Measurements from ENCODE around the gene MMP23B. TPM values are rescaled to one million over a fixed set of nuclear protein-coding genes. Genes with fewer than 3 reads are reported as not detected.
A peak's percentile ranks its signal among the peaks of the same experiment; 100 is the strongest.

The MMP23B gene
- polyA plus RNA-seq, 1 donor: 44.9 TPM

- no peak for DNase-seq (ENCODE audit: low read depth)
Measured at GRCh38 chr1:1619917-1620361, 12.0 kb upstream of the MMP23B start.

DNA sequence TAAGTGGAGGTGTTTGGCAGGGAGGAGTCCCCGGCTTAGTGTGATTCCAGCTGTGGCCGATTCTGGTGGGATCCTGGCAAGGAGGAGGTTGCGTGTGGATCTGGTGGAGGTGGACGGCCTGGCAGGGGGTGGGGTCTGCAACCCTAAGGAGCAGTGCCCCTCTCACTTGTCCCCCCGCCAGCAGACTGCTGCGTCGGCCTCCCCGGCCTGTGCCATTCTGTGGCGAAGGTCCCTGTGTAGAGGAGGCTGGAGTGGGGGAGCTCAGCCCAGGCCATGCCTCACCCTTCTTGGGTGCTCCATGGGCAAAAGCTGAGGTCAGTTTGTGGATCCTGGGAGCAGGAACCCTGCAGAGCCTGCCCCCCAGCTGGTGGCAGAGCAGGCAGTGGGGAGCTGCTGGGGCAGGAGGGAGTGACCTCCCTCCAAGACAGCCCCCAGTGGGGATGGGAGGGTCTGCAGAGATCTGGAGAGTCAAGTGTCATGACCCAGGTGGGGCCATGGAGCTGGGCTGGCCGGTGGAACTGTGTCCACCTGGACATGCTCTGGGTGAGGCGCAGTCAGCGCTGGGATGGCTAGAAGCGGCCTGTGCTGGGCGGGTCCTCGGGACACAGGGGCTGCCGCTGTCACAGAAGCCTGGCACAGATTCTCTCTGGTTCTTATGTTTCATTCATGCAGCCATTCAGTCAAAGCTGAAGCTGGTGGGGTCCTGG lies 11.4 kb upstream of the MMP23B start:
- DNase-seq (ENCODE audit: low read depth): no peak

DNA sequence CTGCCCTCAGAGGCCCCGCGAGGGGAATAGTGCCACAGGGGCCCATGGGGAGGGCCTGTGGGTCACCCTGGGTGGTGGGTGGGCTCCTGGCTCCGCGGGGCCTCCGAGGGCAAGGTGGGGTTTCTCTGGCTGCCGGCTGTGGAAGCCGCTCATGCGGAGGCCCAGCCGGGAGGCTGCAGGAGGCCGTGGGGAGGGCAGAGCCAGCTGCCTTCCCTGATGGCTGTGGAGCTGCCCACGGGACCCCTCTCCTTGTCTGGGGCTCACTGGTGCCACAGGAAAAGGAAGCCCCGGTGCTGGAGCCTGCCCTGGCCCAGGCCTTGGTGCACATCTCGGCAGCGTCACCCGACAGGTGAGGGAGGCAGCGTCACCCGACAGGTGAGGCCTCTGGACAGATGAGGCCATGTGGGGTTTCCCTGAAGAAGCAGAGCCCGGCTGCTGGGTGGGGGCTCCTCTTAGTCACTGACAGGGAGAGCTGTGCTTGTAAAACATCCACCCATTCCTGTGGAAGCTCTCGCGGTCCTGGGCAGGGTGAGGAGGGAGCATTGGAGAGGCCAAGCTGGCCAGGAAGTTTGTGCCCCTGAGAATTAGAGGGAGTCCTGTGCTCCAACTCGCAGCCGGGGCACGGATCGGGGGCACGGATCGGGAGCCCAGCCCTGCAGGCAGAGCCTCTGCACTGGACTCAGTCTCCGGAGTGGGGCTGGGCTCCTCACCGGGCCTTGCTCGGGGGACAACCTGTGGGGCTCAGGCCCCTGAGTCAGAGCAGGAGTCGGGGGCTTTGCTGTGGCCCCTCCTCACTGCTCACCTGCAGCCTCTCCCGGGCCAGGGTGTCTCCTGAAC lies 10.6 kb upstream of the MMP23B start:
- no peak for DNase-seq (ENCODE audit: low read depth)

DNA sequence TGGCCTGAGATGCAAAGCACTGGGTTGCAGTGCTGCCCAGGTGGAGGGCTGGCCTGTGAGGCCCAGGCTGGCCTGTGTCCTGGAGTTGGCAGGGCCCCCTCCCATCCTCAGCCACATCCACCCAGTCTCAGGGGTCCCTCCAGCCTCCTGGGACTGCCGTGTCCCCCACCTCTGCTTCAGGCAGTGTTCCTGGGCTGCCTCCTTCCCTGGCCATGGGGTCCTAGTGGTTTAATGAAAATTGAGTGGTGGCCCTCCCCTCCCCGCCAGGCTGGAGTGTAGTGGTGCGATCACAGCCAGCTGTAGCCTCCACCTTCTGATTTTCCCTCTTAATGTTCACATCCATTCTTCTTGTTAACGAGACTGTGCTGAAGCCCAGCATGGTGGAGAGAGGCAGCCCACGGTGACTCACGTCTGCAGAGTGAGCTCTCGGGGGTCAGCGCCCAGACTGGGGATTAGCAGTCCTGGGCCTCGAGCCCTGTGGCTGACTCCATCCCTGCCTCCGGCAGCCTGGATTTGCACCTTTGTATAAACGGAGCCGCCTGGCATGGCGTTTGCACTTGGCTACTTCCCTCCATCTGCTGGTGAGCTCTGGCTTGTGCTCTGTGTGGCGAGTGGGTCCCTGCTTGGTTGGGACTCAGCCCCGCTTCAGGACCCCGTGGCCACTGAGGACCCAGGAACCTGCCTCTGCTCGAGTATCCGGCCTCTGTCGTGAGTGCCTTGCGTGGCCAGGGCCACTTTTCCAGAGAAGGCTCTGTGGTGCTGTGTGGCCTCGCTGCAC lies 9.8 kb upstream of the MMP23B start:
- no peak for DNase-seq (ENCODE audit: low read depth)

DNA sequence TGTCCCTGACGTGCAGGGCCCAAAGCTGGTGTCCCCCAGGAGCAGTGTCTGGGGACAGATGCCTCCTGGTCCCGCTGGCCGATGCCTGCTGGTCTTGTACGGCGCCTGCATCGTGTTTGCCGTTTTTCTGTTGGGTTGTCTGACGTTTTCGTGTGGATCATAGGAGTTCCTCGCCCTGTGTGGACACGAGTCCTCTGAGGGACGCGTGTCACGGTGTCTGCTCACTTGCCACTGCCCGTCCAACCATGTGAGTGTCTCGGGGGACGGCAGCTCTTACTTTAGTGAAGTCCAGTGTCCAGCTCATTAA lies 9.2 kb upstream of the MMP23B start:
- DNase-seq (ENCODE audit: low read depth): no peak

GRCh38 chr1:1623181-1623630 lies 8.8 kb upstream of the MMP23B start:
- DNase-seq (ENCODE audit: low read depth): no peak

- DNase-seq (ENCODE audit: low read depth): no peak
Measured at GRCh38 chr1:1623631-1624442, 8.1 kb upstream of the MMP23B start.

DNA sequence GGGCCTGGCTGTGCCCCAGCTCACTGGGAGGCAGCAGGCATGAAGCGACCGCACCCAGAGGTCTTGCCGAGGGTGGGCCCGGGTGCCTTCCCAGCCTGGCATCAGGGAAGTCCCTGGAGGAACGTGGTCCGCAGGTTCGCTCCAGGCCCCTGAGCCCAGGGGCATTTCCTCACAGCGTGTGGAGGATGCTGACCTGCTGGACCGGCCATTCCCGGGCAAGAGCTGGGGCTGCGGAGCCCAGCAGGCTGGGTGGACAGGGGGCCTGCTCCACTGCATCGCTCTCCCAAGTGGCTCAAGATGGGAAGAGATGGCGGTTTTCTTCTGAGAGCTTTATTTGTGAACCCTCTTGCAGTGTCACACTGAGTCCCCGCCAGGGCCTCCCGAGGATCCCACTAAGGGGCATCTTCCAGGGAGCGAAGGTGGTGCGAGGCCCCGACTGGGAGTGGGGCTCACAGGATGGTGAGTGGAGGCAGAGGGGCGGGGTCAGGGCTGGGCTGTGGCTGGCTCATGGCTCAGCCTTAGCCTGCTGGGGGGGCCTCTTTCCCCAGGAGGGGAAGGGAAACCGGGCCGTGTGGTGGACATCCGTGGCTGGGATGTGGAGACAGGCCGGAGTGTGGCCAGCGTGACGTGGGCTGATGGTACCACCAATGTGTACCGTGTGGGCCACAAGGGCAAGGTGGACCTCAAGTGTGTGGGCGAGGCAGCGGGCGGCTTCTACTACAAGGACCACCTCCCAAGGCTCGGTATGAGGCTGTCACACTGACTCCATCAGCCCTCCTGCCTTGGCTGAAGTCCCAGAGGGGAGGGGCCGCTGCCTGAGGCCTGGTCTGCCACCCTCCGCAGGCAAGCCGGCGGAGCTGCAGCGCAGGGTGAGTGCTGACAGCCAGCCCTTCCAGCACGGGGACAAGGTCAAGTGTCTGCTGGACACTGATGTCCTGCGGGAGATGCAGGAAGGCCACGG lies 7.2 kb upstream of the MMP23B start:
- DNase-seq (ENCODE audit: low read depth): no peak

- no peak for DNase-seq (ENCODE audit: low read depth)
Measured at GRCh38 chr1:1625404-1625775, 6.6 kb upstream of the MMP23B start.

GRCh38 chr1:1625824-1626206 lies 6.2 kb upstream of the MMP23B start:
- no peak for DNase-seq (ENCODE audit: low read depth)

GRCh38 chr1:1626207-1627141 lies 5.5 kb upstream of the MMP23B start:
- DNase-seq (ENCODE audit: low read depth): no peak

GRCh38 chr1:1627261-1627828 lies 4.6 kb upstream of the MMP23B start:
- no peak for DNase-seq (ENCODE audit: low read depth)

DNA sequence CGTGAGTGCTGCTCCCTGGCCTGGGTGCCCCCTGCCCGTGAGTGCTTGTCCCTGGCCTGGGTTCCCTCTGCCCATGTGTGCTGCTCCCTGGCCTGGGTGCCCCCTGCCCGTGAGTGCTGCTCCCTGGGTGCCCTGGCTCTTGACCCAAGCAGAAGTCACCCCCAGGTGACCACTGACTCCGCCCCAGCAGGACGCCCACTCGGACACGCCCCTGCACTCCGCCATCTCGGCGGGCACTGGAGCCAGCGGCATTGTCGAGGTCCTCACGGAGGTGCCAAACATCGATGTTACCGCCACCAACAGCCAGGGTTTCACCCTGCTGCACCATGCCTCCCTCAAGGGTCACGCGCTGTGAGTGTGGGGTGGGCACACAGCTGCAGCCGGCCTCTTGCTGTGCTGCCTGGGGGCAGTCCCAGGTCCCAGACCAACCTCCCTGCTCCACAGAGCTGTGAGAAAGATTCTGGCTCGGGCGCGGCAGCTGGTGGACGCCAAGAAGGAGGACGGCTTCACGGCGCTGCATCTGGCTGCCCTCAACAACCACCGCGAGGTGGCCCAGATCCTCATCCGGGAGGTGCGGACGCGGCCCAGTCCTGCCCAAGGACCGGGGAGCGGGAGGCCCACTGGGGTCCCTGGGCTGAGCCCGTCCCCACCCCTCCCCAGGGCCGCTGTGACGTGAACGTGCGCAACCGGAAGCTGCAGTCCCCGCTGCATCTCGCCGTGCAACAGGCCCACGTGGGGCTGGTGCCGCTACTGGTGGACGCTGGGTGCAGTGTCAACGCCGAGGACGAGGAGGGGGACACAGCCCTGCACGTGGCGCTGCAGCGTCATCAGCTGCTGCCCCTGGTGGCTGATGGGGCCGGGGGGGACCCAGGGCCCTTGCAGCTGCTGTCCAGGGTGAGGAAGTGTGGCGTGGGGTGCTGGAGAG lies 3.9 kb upstream of the MMP23B start:
- no peak for DNase-seq (ENCODE audit: low read depth)

GRCh38 chr1:1628754-1629429 lies 3.1 kb upstream of the MMP23B start:
- DNase-seq (ENCODE audit: low read depth): no peak

DNA sequence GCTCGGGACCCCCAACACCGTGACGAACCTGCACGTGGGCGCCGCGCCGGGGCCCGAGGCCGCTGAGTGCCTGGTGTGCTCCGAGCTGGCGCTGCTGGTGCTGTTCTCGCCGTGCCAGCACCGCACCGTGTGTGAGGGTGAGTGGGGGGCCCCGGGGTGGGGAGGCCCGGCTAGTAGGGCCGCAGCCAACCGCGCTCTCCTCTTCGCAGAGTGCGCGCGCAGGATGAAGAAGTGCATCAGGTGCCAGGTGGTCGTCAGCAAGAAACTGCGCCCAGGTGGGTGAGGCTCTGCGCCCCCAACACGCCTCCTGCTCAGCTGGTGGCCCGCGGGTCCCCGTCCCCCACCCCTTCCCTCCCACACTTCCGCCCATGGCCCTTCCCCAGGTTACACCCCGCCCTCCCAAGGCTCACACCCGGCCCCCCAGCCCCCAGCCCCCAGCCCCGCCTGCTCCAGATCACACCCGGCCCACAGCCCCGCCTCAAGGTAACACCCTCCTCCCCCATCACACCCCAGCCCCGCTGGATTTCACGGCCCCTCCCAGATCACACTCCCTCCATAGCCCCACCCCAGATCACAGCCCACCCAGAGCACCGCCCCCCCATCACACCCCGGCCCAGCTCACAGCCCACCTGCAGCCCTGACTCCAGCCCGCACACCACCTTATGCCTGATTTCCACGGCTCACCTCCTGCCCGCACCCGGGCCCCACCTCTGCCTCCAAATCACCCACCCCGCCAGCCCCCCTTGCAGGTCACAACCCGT lies 2.4 kb upstream of the MMP23B start:
- no peak for DNase-seq (ENCODE audit: low read depth)

GRCh38 chr1:1630191-1630964 lies 1.6 kb upstream of the MMP23B start:
- peak; percentile 73 for DNase-seq (ENCODE audit: low read depth)
